GM23248 (cell line): ENCODE measurements around the gene KAZN.

Experiments
- EZH2 ChIP-seq: fragments of 200-600 bp; sonication (generic); IDR thresholded peaks from 2 replicates; pipeline ENCODE4 v1.6.1; 2018; ENCODE audit warnings: antibody characterized with exemption, mild to moderate bottlenecking; ENCODE audit not compliant: insufficient read depth, poor library complexity, severe bottlenecking
- EZH2phosphoT487 ChIP-seq: fragments of 200-600 bp; sonication (generic); IDR thresholded peaks from 2 replicates; pipeline ENCODE4 v1.6.1; 2018; ENCODE audit warnings: antibody characterized with exemption, moderate library complexity, mild to moderate bottlenecking, low read depth; ENCODE audit not compliant: insufficient read depth

DNA sequence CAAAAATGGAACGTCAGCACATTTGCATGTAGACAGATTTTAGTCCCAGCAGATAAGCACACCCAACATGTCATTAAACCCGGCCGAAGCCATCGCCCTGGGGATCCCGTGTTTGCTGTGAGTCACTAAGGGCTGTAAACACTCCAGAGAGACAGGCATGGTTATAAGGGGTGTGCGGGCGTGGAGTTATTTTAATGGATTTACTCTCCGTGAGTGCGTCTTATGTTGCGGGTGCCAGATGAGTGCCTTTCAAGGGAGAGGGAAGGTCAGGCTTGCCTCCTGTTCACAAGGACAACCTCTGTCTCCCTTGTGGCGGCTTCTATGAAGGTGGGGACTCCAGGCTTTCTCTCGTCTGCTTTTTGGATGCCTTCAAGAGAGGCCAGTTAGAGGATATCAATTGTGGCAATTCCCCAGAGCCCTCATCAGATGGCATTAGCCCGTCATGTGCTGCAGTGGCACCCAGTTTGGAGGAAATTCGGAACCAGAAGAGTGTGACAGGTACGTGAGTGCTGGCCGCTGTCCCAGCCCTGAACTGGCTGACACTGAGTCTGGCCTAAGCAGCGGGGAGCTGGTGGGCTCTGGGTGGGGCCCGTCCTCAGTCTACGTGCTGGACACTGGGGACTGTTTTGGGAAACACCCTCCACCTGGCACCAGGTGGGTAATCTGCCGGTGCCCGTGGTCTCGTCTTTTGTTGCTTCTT is 331.2 kb downstream of the KAZN start:
- TF ChIP-seq EZH2, result no peak
- no peak for TF ChIP-seq EZH2phosphoT487
